ENCODE measurements around the gene FOXK1.
"Not testable (repeated sequence)": the region's sequence is repeated elsewhere in the genome, so short reads cannot be mapped to it uniquely, and the experiment has no call there.

Gene FOXK1

DNA sequence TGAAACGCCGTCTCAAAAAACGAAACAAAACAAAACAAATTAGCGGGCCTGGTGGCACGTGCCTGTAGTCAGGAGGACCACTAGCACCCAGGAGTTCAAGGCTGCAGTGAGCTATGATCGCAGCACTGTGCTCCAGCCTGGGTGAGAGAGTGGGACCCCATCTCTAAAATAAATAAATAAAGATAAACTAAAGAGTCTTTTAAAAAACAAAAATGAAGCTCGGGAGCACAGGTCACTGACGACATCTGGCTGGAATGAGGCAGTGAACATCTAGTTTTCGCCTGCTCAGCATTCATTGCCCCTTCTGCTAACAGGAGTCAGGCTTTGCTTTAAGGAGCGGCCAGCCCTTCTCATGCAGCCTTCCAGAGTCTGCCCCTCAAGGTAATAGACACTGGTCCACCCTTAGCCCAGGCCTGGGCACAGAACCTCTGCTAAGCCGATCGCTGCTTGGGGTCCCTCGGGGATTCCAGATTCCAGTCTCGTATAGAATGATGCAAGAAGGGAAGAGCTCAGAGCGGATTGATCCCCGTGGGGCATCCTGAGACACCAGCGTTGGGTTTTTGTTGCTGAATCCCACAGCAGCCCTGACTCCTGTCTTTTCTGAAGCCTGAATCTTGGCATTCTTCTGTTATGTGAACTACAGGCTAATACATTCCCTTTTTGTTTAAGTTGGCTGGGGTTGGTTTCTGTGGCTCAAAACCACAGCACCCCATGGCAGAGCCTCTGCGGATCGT is 14.2 kb upstream of the FOXK1 start:
- no peak for DNase-seq (ENCODE audit: low read depth in 2 of 2)

DNA sequence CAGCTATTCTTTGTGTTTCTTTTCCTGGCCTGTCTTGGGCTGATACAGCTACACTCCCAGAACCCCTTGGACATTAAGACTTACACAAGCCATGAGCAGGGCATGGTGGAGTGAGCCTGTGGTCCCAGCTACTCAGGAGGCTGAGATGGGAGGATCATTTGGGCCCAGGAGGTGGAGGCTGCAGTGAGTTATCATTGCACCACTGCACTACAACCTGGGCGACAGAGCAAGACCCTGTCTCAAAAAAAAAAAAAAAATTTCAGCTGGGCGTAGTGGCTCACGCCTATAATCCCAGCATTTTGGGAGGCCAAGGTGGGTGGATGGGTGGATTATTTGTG is 13.6 kb upstream of the FOXK1 start:
- DNase-seq (ENCODE audit: low read depth in 2 of 2) = no peak

DNA sequence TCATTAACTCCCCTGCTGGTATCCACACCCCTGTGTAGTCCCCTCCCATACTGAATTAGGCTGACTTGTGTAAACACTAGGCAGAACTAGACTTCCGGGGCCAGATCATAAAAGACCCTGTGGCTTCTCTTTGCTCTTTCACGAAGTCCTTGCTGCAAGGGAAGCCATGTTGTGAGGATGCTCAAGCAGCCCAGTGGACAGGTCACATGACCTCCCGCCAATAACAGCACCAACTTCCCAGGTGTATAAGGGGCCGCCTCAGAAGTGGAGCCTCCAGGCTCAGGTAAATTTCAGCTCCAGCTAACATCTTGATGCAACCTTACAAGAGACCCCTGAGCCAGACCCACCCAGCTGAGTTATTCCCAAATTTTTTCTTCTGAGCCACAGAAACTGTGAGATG is 11.3 kb upstream of the FOXK1 start:
- no peak for DNase-seq (ENCODE audit: low read depth in 2 of 2)

DNA sequence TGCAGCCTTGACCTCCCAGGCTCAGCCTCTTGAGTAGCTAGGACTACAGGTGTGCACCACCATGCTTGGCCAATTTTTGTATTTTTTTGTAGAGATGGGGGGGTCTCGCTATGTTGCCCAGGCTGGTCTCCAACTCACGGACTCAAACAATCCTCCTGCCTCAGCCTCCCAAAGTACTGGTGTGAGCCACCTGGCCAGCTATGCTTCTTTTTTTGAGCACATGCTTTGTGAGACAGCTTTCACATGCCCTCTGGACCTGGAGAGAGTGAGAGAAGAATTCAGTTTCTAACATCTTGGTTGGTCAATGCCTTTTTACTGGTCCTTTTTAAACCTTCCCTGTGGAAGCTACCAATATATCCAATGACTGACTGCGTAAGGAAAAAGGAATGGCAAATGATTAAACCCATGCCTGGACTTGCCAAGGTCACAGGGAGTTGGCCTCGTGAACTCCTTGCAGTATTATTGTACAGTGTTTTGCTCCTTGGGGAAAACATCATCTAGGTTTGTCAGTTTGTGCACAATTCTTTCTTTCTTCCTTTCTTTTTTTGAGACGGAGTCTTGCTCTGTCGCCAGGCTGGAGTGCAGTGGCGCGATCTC is 6.2 kb upstream of the FOXK1 start:
- DNase-seq (ENCODE audit: low read depth in 2 of 2) = no peak

DNA sequence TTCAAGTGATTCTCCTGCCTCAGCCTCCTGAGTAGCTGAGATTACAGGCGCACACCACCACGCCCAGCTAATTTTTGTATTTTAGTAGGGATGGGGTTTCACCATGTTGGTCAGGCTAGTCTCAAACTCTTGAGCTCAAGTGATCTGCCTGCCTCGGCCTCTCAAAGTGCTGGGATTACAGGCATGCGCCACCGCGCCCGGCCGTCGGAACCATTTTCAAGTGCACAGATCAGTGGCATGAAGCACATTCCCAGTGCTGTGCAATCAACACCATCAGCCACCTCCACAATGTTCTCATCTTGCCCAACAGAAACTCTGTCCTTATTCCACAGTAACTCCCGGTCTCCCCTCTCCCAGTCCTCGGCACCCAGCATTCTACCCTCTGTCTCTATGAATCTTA is 4.6 kb upstream of the FOXK1 start:
- DNase-seq (ENCODE audit: low read depth in 2 of 2) = not testable (repeated sequence)

DNA sequence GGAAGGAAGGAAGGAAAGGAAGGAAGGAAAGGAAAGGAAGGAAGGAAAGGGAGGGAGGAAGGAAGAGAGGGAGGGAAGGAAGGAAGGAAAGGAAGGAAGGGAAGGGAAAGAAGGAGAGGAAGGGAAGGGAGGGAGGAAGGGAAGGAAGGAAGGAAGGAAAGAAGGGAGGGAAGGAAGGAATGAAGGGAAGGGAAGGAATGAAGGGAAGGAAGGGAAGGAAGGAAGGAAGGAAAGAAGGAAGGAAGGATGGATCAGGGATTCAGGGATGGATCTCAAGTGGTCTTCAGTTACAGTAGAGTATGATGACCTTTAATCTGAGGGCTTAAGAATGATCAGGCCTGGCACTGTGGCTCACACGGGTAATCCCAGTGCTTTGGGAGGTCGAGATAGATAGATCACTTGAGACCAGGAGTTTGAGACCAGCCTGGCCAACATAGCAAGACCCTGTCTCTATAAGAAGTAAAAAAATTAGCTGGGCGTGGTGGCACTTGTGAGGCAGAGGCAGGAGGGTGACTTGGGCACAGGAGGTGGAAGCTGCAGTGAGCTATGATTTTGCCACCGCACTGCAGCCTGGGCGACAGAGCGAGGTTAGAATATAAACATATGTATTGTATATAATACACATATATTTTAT is 760 bp upstream of the FOXK1 start:
- DNase-seq (ENCODE audit: low read depth in 2 of 2) = no peak

DNA sequence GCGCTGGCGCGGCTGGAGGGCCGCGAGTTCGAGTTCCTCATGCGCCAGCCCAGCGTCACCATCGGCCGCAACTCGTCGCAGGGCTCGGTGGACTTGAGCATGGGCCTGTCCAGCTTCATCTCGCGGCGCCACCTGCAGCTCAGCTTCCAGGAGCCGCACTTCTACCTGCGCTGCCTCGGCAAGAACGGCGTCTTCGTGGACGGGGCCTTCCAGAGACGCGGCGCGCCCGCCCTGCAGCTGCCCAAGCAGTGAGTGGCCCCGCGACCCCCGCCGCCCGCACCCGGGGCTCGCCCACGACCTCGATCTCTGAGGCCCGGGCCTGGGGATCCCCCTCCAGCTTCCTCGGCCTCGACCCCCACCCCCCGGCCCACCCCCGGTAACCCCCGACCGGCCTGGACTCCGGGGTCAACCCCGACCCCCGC is 537 bp downstream of the FOXK1 start:
- peak; percentile 31 to 39 for DNase-seq (ENCODE audit: low read depth in 2 of 2)

DNA sequence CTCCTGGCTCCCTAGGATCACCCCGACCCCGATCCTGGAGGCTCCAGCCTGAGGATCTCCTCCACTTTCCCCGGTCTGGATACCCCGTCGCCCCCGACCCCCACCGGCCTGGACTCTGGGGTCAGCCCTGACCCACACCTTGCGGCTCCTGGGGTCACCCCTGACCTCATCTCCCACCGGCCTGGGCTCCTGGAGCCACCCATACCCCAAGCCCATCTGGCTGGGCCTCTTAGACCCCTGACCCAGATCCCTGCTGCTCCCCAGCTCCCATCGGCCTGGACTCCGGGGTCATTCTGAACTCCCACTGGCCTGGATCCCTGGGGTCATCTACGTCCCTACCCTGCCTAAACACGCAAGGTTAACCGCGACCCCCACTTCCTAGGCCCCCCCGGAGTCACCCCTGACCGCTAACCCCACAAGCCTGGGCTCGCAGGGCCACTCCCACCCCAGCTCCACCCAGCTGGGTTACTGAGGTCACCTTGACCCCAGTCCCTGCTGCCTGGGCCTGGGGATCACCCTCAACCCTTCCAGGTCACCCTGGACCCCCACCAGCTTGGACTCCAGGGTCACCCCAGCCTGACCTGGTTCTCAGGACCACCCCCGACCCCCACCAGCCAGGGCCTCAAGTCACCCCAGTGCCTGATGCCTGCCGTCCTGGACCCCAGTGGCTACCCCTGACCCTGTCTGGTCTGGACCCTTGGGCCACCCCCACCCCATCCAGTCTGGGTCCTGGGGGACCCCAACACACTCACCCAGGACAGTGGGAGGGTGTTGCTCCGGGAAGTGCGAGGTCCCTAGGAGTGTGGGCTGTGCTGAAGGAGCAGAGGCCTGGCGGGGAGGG is 1.2 kb downstream of the FOXK1 start:
- no peak for DNase-seq (ENCODE audit: low read depth in 2 of 2)

DNA sequence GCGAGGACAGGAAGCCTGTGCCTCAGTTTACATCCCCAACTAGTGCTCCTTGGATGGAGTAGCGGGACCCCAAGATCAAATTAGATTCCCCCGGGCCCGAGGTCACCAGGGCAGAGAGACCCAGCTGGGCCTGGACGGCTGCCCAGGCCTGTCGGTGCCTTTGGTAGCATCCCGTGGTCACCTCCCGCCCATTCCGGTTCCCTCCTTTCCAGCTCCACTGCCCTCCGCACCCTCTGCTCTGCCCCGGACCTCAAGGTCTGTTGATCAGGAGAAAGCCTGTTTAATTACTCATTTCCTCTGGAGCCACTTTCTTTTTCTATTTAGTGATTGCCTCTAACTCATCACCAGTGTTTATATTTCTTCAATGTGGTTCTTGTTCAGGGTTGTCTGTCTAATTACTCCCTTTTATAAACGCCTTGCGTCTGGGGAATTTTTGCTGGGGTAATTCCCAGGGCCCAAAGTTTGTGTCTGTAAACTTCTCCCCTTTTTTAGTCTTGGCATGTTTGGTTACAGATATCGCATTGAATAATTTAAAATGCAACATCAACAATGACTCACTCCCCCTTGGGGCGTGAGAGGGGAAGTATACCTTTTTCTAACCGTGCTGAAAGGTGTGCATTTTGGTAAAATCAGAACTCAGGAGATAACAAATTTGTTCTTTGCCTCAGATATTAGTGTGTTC is 1.9 kb downstream of the FOXK1 start:
- DNase-seq (ENCODE audit: low read depth in 2 of 2) = peak in 1 of 2 donors; percentile 4

DNA sequence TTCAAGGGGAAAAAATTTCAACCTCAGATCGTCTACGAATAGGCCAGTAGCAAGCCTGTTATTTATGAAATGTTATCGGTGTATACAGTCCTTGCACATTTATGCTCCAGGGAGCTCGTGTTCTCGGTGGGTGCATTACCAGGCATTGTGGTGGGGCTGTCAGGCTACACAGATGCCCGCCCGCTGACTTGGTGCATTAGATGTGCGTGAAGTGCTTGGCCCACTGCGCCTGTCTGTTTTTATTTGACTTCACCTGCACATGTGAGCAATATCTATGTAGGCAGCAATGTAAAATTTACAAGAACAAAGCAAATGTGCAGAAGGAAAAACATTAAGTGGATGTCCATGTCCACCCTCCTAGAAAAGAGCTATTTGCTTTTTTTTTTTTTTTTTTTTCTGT is 2.8 kb downstream of the FOXK1 start:
- no peak for DNase-seq (ENCODE audit: low read depth in 2 of 2)

DNA sequence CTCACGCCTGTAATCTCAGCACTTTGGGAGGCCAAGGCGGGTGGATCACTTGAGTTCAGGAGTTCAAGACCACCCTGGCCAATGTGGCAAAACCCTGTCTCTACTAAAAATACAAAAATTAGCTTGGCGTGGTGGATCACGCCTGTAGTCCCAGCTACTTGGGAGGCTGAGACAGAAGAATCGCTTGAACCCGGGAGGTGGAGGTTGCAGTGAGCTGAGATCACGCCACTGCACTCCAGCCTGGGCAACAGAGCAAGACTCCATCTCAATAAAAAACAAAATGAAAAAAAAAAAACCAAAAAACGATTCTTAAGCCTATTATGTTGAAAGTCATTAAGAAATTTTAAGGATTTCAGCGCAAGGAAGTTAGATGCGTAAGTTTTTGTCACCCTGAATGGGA is 3.6 kb downstream of the FOXK1 start:
- not testable (repeated sequence) for DNase-seq (ENCODE audit: low read depth in 2 of 2)

DNA sequence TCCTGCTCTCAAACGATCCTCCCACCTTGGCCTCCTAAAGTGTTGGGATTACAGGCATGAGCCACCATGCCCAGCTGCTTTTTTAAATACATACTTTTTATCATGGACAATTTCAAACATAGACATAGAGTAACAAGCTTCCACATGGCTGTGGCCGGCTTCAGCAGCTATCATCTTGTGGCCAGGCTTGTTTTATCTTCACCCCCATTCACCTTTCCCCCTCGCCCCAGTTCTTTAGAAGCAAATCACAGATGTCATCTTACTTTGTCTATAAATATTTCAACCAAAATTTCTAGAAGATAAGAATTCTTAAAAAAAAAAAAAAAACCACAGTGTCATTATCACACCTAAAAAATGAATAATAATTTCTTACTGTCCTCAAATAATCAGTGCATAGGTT is 5.9 kb downstream of the FOXK1 start:
- no peak for DNase-seq (ENCODE audit: low read depth in 2 of 2)

DNA sequence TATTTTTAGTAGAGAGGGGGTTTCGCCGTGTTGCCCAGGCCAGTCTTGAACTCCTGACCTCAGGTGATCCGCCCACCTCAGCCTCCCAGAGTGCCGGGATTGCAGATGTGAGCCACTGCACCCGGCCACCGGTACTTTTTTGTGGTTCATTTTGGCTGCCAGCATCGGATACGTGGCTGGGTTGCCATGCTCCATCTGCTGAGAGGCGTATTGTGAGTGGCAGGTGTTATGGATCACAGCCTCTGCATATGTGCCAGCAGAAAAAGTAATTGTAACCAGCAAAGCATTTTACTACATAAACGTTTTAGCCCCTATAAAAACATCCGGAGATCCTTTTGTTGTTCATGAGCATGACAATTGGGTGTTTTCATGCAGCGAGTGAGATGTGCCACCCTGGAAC is 7.1 kb downstream of the FOXK1 start:
- no peak for DNase-seq (ENCODE audit: low read depth in 2 of 2)

DNA sequence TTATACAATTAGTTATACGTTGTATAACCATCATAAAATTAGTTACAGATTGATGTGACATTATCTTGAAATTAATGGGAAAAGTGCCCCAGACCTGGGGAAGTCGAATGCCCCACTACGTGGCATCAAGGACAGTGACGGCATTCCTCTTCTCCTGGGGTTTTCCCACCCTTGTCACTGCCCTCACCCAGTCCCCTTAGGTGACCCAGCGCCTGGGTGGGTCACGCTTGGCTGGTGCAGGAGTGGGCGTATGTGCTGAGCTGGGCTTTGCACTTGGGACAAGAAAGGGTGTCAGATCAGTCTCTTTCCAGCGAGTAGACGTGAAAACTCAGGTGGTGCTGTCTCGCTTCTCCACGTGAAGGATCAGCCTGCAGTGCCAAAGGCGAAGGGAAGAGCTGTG is 7.6 kb downstream of the FOXK1 start:
- no peak for DNase-seq (ENCODE audit: low read depth in 2 of 2)

DNA sequence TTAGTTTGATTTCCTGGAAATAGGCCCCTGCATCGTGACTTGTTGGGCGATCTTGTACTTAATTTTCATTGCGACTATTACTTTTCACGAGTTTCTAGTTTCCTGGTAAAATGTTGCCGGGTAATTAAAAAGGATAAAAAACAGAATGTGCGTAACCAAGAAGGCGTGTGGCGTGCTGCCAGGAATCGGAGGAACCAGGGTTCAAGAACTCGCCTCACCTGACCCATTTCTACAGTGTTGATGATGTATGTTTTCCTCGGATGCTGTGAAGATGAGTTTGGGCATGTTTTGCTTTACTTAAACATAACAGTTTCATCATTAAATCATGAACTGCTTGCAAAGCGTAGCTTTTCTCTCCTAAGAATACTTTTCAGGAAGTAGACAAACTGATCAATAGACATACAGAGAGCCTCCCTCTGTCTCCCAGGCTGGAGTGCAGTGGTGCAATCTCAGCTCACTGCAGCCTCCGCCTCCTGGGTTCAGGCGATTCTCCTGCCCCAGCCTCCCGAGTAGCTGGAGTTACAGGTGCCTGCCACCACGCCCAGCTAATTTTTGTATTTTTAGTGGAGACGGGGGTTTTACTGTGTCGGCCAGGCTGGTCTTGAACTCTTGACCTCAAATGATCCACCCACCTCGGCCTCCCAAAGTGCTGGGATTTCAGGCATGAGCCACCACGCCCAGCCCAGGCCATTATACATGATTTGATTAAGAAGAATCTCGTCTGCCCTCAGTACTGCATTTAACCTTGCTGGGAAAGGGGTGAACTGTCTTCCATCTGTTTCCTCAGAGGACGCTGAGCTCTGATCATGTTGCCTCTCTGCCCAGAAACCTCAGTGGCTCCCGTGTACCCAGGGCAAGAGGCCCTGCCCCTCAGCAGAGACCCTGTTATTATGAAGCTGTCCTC is 9.1 kb downstream of the FOXK1 start:
- DNase-seq (ENCODE audit: low read depth in 2 of 2) = no peak

DNA sequence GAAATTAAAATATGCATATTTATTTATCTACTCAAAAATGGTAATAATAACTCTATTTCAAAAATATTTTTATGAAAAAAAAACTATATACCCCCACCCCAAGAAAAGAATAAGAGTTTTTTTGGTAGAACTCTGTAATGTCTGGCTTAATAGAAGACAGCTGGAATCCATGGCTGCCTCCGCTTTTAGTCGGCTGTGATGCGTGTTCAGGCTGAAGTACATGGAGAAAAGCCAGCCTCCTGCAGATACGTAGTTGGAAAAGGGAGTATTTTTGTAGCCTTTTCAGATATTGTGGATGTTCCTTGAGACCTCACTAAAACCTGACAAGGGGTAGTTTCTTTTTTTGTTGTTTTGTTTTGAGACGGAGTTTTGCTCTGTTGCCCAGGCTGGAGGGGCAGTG is 10.0 kb downstream of the FOXK1 start:
- DNase-seq (ENCODE audit: low read depth in 2 of 2) = no peak

DNA sequence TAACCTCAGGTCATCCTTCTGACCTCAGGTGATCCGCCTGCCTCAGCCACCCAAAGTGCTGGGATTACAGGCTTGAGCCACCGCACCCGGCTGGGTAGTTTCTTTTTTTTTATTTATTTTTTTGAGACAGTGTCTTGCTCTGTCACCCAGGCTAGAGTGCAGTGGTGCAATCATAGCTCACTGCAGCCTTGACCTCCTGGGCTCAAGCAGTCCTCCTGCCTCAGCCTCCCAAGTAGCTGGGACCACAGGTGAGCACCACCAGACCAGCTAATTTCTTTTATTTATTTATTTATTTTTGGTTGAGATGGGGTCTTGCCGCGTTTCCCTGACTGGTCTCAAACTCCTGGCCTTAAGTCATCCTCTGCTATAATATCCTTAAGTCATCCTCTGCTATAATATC is 10.5 kb downstream of the FOXK1 start:
- DNase-seq (ENCODE audit: low read depth in 2 of 2) = not testable (repeated sequence)

DNA sequence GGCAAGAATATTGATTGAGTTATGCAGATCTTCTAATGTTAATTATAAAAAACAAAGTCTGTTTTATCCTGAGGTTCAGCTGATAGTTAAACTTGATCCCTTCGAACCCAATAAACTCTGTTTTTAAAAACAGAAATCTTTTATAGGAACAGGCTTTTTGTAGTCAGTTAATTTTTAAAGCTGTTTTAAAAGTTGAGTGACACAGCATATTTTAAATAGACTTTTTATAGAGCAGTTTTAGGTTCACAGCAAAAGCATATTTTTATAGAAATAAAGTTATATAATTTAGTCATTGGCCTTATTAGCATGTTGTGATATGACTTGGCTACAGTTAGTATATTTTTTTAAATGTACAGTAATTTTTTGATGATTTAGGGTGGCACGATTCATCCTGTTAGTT is 11.1 kb downstream of the FOXK1 start:
- DNase-seq (ENCODE audit: low read depth in 2 of 2) = no peak

DNA sequence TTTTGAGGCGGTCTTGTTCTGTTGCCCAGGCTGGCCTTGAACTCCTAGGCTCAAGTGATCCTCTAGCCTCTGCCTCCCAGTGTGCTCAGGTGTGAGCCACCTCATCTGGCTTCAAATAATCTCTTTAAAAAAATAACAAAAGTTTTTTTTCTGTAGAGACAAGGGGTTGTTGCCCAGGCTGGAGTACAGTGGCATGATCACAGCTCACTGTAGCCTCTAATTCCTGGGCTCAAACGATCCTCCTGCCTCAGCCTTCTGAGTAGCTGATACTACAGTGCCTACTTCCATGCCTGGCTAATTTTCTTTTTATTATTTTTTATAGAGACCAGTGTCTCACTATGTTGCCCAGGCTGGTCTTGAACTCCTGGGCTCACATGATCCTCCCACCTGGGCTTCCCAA is 11.7 kb downstream of the FOXK1 start:
- DNase-seq (ENCODE audit: low read depth in 2 of 2) = no peak

DNA sequence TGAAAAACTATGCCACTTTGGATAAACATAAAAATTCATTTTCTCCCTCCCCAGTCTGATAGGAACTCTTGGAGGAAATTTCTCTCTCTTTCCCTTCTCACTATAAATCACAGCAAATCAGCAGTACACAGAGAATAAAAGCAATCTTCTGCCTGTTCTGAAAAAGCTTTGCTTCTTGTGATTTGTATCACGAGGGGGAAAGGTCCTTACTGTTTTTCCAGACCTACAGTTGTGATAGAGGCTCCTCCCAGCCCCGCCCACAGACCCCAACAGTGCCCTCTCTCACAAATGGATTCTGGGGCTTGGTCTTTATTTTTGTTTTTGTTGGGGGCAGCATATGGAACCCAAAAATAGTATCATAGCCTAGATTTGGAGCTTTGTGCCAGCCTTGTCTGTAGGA is 12.2 kb downstream of the FOXK1 start:
- no peak for DNase-seq (ENCODE audit: low read depth in 2 of 2)

DNA sequence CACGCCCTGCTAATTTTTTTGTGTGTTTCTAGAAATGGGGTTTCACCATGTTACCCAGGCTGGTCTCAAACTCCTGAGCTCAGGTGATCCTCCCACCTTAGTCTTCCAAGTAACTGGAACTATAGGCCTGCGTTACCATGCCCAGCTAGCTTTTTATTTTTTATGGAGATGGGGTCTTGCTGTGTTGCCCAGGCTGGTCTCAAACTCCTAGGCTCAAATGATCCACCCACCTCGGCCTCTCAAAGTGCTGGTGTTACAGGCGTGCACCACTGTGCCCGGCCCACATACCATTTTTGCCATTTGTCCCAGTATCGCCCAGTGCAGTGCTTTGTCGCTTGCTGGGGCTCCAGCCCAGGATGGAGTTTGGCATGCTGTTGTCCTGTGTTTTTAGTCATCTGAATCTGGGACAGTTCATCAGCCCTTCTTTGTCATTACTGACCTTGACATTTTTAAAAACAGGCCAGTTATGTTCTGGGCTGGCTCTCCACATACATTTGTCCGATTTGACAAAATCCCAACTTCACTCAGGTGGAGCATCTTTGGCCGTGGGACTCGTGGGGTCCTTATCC is 16.7 kb downstream of the FOXK1 start:
- no peak for DNase-seq (ENCODE audit: low read depth in 2 of 2)
